ENCODE results near the gene PLCXD1.

DNA sequence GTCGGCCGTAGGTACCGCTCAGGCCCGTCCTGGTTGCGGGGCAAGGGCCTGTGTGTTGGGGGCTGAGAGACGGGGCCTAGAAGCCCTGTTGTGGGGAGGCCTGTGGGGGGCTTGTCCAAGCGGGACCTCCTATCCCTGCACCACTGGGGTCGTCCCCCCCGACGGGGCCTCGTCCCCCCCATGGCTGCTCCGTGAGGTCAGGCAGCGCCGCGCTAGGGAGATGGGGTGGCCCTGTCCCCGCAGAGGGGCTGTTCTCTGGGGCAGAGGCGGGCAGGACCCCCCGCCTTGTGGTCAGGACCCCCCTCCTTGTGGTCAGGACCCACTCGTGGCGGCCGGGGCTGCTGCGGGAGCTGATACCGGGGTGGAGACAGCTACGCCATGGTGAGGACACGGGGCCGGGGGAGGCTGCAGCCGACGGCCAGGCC, 49.6 kb downstream of the PLCXD1 start:
- no peak for TF ChIP-seq POLR2A (IDR thresholded peaks at IDR 0.05)
- TF ChIP-seq CTCF (IDR thresholded peaks at IDR 0.05 in 8 of 11, conservative IDR thresholded peaks at IDR 0.05 in 3 of 11), result no peak
- TF ChIP-seq POLR2AphosphoS5 (IDR thresholded peaks at IDR 0.05), result no peak

All from spleen (tissue), 7 donors.